ENCODE data around the gene SLC44A1.

Gene SLC44A1

GRCh38 chr9:105421864-105422263 is 177.4 kb downstream of the SLC44A1 start:
- Histone ChIP-seq H3K36me3 (no peaks in the 10 kb centered on the region), H3K27me3 (ENCODE audit: insufficient read depth, low read depth, severe bottlenecking) (no peaks in the 10 kb centered on the region), H3K27ac (no peak overlapping the region), H3K9me3 (ENCODE audit: severe bottlenecking) (peaks cover 2% of the 10 kb centered on the region), H3K4me3 (ENCODE audit: low read depth, low read length) (no peak overlapping the region)
- no peak for DNase-seq
- TF ChIP-seq CTCF (IDR thresholded peaks at IDR 0.05; ENCODE audit: low read depth, low read length), result no peak

GRCh38 chr9:105425816-105426433 is 181.5 kb downstream of the SLC44A1 start:
- peak; percentile 35 for TF ChIP-seq CTCF (IDR thresholded peaks at IDR 0.05; ENCODE audit: low read depth, low read length)
- no peaks in the 10 kb centered on the region for H3K9me3 ChIP-seq (ENCODE audit: severe bottlenecking)
- H3K27ac ChIP-seq, result no peak overlapping the region
- H3K36me3 ChIP-seq, result no peaks in the 10 kb centered on the region
- DNase-seq, result no peak
- no peaks in the 10 kb centered on the region for H3K27me3 ChIP-seq (ENCODE audit: insufficient read depth, low read depth, severe bottlenecking)
- no peak overlapping the region for H3K4me3 ChIP-seq (ENCODE audit: low read depth, low read length)

GRCh38 chr9:105426657-105427056 is 182.2 kb downstream of the SLC44A1 start:
- H3K4me3 ChIP-seq (ENCODE audit: low read depth, low read length), result no peak overlapping the region
- no peak for TF ChIP-seq CTCF (IDR thresholded peaks at IDR 0.05; ENCODE audit: low read depth, low read length)
- H3K27ac ChIP-seq, result no peak overlapping the region
- no peak for DNase-seq
- no peaks in the 10 kb centered on the region for H3K27me3 ChIP-seq (ENCODE audit: insufficient read depth, low read depth, severe bottlenecking)
- no peaks in the 10 kb centered on the region for H3K9me3 ChIP-seq (ENCODE audit: severe bottlenecking)
- H3K36me3 ChIP-seq, result no peaks in the 10 kb centered on the region

- Histone ChIP-seq H3K36me3 (no peaks in the 10 kb centered on the region), H3K9me3 (ENCODE audit: severe bottlenecking) (peaks cover 3% of the 10 kb centered on the region), H3K27me3 (ENCODE audit: insufficient read depth, low read depth, severe bottlenecking) (no peaks in the 10 kb centered on the region), H3K27ac (peak overlapping the region; percentile 89), H3K4me3 (ENCODE audit: low read depth, low read length) (no peak overlapping the region)
- DNase-seq, result peak; percentile 53
- TF ChIP-seq CTCF (IDR thresholded peaks at IDR 0.05; ENCODE audit: low read depth, low read length), result no peak
Observed at GRCh38 chr9:105431424-105432246, 187.2 kb downstream of the SLC44A1 start.

GRCh38 chr9:105432247-105432842 is 187.9 kb downstream of the SLC44A1 start:
- H3K27ac ChIP-seq, result peak overlapping the region; percentile 89
- no peak for DNase-seq
- H3K36me3 ChIP-seq, result no peaks in the 10 kb centered on the region
- TF ChIP-seq CTCF (IDR thresholded peaks at IDR 0.05; ENCODE audit: low read depth, low read length), result no peak
- H3K4me3 ChIP-seq (ENCODE audit: low read depth, low read length), result no peak overlapping the region
- H3K9me3 ChIP-seq (ENCODE audit: severe bottlenecking), result peaks cover 3% of the 10 kb centered on the region
- no peaks in the 10 kb centered on the region for H3K27me3 ChIP-seq (ENCODE audit: insufficient read depth, low read depth, severe bottlenecking)
